CD14-positive monocyte (primary cell): Measurements from ENCODE around the gene HYLS1. TPM values are rescaled to one million over a fixed set of nuclear protein-coding genes. Genes with fewer than 3 reads are reported as not detected.

ENCODE experiments used
- DNase-seq, 3 donors: peaks; one replicate each; pipeline ENCODE4 v3.0.0-alpha.2; 2011 to 2022
- H2AFZ ChIP-seq: 2 replicates; pipeline ENCODE4 v1.6.0; 2012; ENCODE audit warnings: mild to moderate bottlenecking, low read depth, low read length, inconsistent platforms; ENCODE audit not compliant: insufficient read depth, poor library complexity, severe bottlenecking
- H3K27ac ChIP-seq, 2 donors: 1 replicate in 1 of 2; 2 replicates in 1 of 2; pipeline ENCODE4 v1.5.1; 2012 to 2013; ENCODE audit warnings: low read length in 2 of 2, control low read depth in 1 of 2, inconsistent platforms in 1 of 2, low read depth in 1 of 2, mild to moderate bottlenecking in 1 of 2
- H3K27me3 ChIP-seq, 2 donors: one replicate each; pipeline versions ENCODE4 v1.6.0 to v1.6.1; 2011 to 2013; ENCODE audit warnings: low read length in 2 of 2; ENCODE audit not compliant: control insufficient read depth in 2 of 2, insufficient read depth in 2 of 2
- H3K36me3 ChIP-seq, 2 donors: replicated peaks in 1 of 2; 1 replicate in 1 of 2; 2 replicates in 1 of 2; pipeline versions ENCODE4 v1.5.1 to v1.6.1; 2012 to 2013; ENCODE audit warnings: low read length in 2 of 2, control low read depth in 1 of 2, inconsistent platforms in 1 of 2, mild to moderate bottlenecking in 1 of 2; ENCODE audit not compliant: insufficient read depth in 2 of 2, control insufficient read depth in 1 of 2
- H3K4me1 ChIP-seq, 2 donors: 1 replicate in 1 of 2; 2 replicates in 1 of 2; pipeline versions ENCODE4 v1.5.1 to v1.6.1; 2012 to 2013; ENCODE audit warnings: low read length in 2 of 2, control low read depth in 1 of 2, inconsistent platforms in 1 of 2, mild to moderate bottlenecking in 1 of 2, moderate library complexity in 1 of 2; ENCODE audit not compliant: insufficient read depth in 2 of 2, control insufficient read depth in 1 of 2
- H3K4me2 ChIP-seq: replicated peaks from 2 replicates; pipeline ENCODE3; 2012; ENCODE audit warnings: low read length, moderate library complexity, mild to moderate bottlenecking; ENCODE audit not compliant: poor library complexity, severe bottlenecking; ENCODE audit errors: extremely low read depth
- H3K4me3 ChIP-seq, 3 experiments: fragments of 200-600 bp in 1 of 3; sonication (generic) in 1 of 3; replicated peaks in 1 of 3; 1 replicate in 2 of 3; 2 replicates in 1 of 3; pipeline ENCODE4 v1.5.1; 2011 to 2013; ENCODE audit warnings: low read length in 3 of 3, mild to moderate bottlenecking in 3 of 3, control low read depth in 2 of 3, low read depth in 2 of 3, inconsistent platforms in 1 of 3, moderate library complexity in 1 of 3
- H3K79me2 ChIP-seq: 2 replicates; pipeline ENCODE4 v1.6.0; 2012; ENCODE audit warnings: mild to moderate bottlenecking, control low read depth, inconsistent platforms, low read length, moderate library complexity; ENCODE audit not compliant: insufficient read depth
- H3K9ac ChIP-seq: 2 replicates; pipeline ENCODE4 v1.6.0; 2017; ENCODE audit warnings: low read length, mild to moderate bottlenecking; ENCODE audit not compliant: insufficient read depth, poor library complexity, severe bottlenecking
- H3K9me3 ChIP-seq, 2 donors: replicated peaks in 1 of 2; 1 replicate in 1 of 2; 2 replicates in 1 of 2; pipeline versions ENCODE4 v1.5.1 to v1.6.1; 2012 to 2013; ENCODE audit warnings: low read length in 2 of 2, control low read depth in 1 of 2; ENCODE audit not compliant: control insufficient read depth in 1 of 2, insufficient read depth in 1 of 2
- H4K20me1 ChIP-seq: 2 replicates; pipeline ENCODE4 v1.6.0; 2012; ENCODE audit warnings: mild to moderate bottlenecking, low read length, control low read depth, moderate library complexity; ENCODE audit not compliant: insufficient read depth
- H3K27ac Mint-ChIP-seq, 7 donors: one replicate each; pipeline ENCODE4 v1.8.0; 2020; ENCODE audit warnings: mild to moderate bottlenecking in 7 of 7, mixed read lengths in 7 of 7, moderate library complexity in 6 of 7, inconsistent platforms in 2 of 7
- H3K27me3 Mint-ChIP-seq, 3 donors: one replicate each; pipeline ENCODE4 v1.8.0; 2021 to 2022; ENCODE audit warnings: low read depth in 3 of 3, mild to moderate bottlenecking in 3 of 3, mixed read lengths in 3 of 3, moderate library complexity in 3 of 3, inconsistent platforms in 1 of 3
- H3K36me3 Mint-ChIP-seq, 2 donors: one replicate each; pipeline ENCODE4 v1.8.0; 2020; ENCODE audit warnings: mixed read lengths in 2 of 2, inconsistent platforms in 1 of 2, mild to moderate bottlenecking in 1 of 2
- H3K4me1 Mint-ChIP-seq: one replicate; pipeline ENCODE4 v1.8.0; 2020; ENCODE audit warnings: mild to moderate bottlenecking, mixed read lengths
- H3K4me3 Mint-ChIP-seq, 2 donors: one replicate each; pipeline ENCODE4 v1.8.0; 2020; ENCODE audit warnings: mild to moderate bottlenecking in 2 of 2, mixed read lengths in 2 of 2, moderate library complexity in 1 of 2
- H3K9me3 Mint-ChIP-seq, 7 donors: one replicate each; pipeline ENCODE4 v1.8.0; 2020 to 2022; ENCODE audit warnings: mixed read lengths in 7 of 7, mild to moderate bottlenecking in 6 of 7, moderate library complexity in 6 of 7, inconsistent platforms in 2 of 7
- WGBS: methylation state at CpG from one replicate; pipeline ENCODE4 v1.1.5; 2013; ENCODE audit warnings: missing lambda C conversion rate; ENCODE audit not compliant: insufficient coverage; 5-methylcytosine and 5-hydroxymethylcytosine counted together
- intact Hi-C, 2 donors: fragments of 100-400 bp; cut with micrococcal nuclease; formaldehyde crosslinking; loops; one replicate each; pipeline versions ENCODE4 v1.15.0 to v1.15.1; 2023
- polyA plus RNA-seq, 3 donors: library from polyadenylated mRNA; depleted of rRNA in 1 of 3; unstranded in 2 of 3; stranded (reverse) in 1 of 3; fragments of 300-500 nt in 2 of 3; fragments of >200 nt in 1 of 3; fragmentation: Illumina TruSeq in 2 of 3; gene quantifications; 1 replicate in 2 of 3; 2 replicates in 1 of 3; pipeline ENCODE4 v1.2.3, GENCODE V29; 2012 to 2021
- TF ChIP-seq, protein P1 (sequence below): fragments of 200-600 bp; IDR thresholded peaks from one replicate; pipeline ENCODE4 v1.8.0; 2022; ENCODE audit warnings: antibody characterized with exemption, mild to moderate bottlenecking

HYLS1 gene
- polyA plus RNA-seq, 3 donors = 0.61 to 2.6 (median 2.0) TPM

DNA sequence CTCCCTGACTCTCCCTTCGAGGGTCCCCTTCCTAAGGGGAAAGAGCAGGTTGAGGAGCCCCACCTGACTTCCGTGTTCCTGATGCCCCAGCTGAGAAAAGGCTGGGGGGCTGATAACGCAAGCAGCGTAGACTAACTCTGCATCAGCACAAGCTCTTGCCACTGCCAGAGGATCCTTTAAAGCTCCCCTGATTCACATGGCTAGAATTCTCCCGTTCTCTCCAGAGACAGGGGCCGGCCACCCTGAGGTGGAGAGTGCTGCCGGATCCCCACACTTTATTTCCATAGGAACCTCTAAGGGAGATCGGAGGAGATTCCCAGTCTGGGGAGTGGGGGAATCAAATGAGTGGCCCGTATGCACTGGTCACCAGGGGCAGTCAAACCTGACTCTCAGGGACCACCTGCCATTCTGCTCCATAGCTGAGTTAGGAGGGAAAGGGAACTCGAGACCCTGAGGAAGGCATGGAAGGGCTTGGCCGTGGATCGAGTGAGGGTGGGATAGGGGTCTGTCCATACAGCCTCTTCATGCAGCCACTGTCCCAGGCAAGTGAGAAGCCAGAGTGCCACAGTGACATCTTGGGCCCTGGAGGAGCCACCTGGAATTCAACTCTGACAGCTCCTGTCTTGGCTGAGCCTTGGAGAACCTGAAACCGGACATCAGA is 57.0 kb downstream of the HYLS1 start:
- Histone ChIP-seq H3K27me3 (no peaks in the 10 kb centered on the region), H3K4me1 (no peaks in the 10 kb centered on the region), H3K9me3 (no peaks in the 10 kb centered on the region), H3K27ac (no peak overlapping the region), H3K36me3 (no peaks in the 10 kb centered on the region), H3K4me3 (no peak overlapping the region), H3K4me2 (no peak overlapping the region), H2AFZ (no peak overlapping the region), H3K9ac (no peak overlapping the region), H4K20me1 (no peaks in the 10 kb centered on the region), H3K79me2 (no peaks in the 10 kb centered on the region)
- H3K27me3 Mint-ChIP-seq = peaks cover 0 to 7% (median 2%) of the 10 kb centered on the region in 3 donors
- no peak overlapping the region for H3K27ac Mint-ChIP-seq
- H3K36me3 Mint-ChIP-seq = no peaks in the 10 kb centered on the region
- no peaks in the 10 kb centered on the region for H3K4me1 Mint-ChIP-seq
- no peak for DNase-seq
- 67% methylated on average over 9 of the region's 13 CpGs for WGBS
- TF ChIP-seq, protein P1, sequence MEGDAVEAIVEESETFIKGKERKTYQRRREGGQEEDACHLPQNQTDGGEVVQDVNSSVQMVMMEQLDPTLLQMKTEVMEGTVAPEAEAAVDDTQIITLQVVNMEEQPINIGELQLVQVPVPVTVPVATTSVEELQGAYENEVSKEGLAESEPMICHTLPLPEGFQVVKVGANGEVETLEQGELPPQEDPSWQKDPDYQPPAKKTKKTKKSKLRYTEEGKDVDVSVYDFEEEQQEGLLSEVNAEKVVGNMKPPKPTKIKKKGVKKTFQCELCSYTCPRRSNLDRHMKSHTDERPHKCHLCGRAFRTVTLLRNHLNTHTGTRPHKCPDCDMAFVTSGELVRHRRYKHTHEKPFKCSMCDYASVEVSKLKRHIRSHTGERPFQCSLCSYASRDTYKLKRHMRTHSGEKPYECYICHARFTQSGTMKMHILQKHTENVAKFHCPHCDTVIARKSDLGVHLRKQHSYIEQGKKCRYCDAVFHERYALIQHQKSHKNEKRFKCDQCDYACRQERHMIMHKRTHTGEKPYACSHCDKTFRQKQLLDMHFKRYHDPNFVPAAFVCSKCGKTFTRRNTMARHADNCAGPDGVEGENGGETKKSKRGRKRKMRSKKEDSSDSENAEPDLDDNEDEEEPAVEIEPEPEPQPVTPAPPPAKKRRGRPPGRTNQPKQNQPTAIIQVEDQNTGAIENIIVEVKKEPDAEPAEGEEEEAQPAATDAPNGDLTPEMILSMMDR = no peak
- no peaks in the 10 kb centered on the region for H3K9me3 Mint-ChIP-seq
- no peak overlapping the region for H3K4me3 Mint-ChIP-seq
- intact Hi-C loops = no loop called here

DNA sequence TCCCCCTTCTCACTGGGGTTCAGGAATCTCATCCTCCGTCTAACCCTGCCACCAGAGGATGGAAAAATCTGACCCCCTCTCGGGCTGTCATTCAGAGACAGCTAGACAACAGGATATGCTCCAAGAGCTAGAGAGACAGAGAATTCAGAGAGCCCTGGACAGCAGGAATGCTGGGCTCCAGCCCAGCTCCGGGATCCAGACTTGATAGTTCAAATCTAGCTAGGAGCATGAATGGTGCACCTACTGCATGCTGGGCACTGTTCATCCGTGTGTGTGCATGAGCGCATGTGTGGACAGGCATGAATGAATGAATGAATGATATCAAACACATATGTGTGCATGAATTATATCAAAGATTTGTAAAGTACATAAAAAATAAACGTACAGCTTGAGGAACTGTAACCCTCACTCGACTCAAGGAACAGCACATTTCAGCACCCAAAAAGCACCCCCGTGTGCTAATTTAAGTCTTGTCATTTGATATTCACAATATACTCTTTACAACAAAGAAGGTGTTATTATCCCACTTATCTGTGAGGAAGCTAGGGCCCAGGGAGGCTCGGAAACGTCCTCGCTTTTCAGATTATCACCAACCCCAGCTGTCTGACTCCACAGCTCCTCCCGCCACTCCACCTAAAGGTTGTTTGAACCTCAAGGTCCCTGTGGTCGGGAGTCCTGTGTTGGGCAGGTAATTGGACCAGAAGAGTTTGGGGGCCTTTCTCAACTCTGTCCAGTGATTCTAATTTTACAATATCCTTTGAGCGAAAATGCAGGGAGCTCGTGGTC is 57.7 kb downstream of the HYLS1 start:
- intact Hi-C loops = no loop called here
- no peak overlapping the region for H3K4me2 ChIP-seq
- DNase-seq = no peak
- no peak overlapping the region for H2AFZ ChIP-seq
- no peaks in the 10 kb centered on the region for H3K27me3 ChIP-seq
- WGBS = 76% methylated on average over 3 of the region's 15 CpGs
- Mint-ChIP-seq H3K36me3 (no peaks in the 10 kb centered on the region), H3K27ac (peak overlapping the region in 2 of 7 donors; percentile 33 to 45), H3K4me3 (no peak overlapping the region), H3K4me1 (no peaks in the 10 kb centered on the region), H3K27me3 (peaks cover 0 to 7% (median 2%) of the 10 kb centered on the region in 3 donors), H3K9me3 (no peaks in the 10 kb centered on the region)
- no peaks in the 10 kb centered on the region for H3K36me3 ChIP-seq
- H3K79me2 ChIP-seq = no peaks in the 10 kb centered on the region
- H3K4me3 ChIP-seq = no peak overlapping the region
- H3K4me1 ChIP-seq = no peaks in the 10 kb centered on the region
- no peaks in the 10 kb centered on the region for H4K20me1 ChIP-seq
- H3K27ac ChIP-seq = no peak overlapping the region
- TF ChIP-seq, protein P1 = no peak
- no peak overlapping the region for H3K9ac ChIP-seq
- H3K9me3 ChIP-seq = no peaks in the 10 kb centered on the region
